IMR-90 (cell line): ENCODE measurements around the gene IL11RA. TPM values are rescaled to one million over a fixed set of nuclear protein-coding genes. Genes with fewer than 3 reads are reported as not detected.

Experiments
- ATAC-seq: fragments of 200-7000 bp; cut with Tn5 transposase; 2 replicates; pipeline ENCODE4 v1.9.1; 2020; ENCODE audit warnings: low read depth, mild to moderate bottlenecking, moderate library complexity
- BruUV-seq: library from RNA; stranded (reverse); fragments of 400-500 nt; replicated peaks from 2 replicates; lab custom pipeline; 2021; lab: Mats Ljungman, UMichigan
- CTCF ChIA-PET: fragments of 300-600 bp; formaldehyde crosslinking; extraction: SDS; loops from one replicate; lab custom pipeline; 2021; ENCODE audit warnings: antibody characterized with exemption; lab: Yijun Ruan, JAX
- POLR2A ChIA-PET: fragments of 300-600 bp; sonication (Branson Sonifier 250); formaldehyde crosslinking; loops from one replicate; lab custom pipeline; 2022; ENCODE audit warnings: antibody characterized with exemption; ENCODE audit not compliant: unreplicated experiment; lab: Charles Lee
- DNase-seq: peaks from one replicate; pipeline ENCODE4 v3.0.0; 2013
- H2AFZ ChIP-seq: replicated peaks from 2 replicates; pipeline ENCODE3; 2013; ENCODE audit warnings: low read length, mild to moderate bottlenecking; ENCODE audit not compliant: poor library complexity
- H2AK5ac ChIP-seq: 2 replicates; pipeline ENCODE4 v1.6.1; 2013; ENCODE audit warnings: low read depth, low read length, inconsistent platforms
- H2AK9ac ChIP-seq: replicated peaks from 2 replicates; pipeline ENCODE3; 2013; ENCODE audit warnings: mild to moderate bottlenecking, low read depth, low read length, moderate library complexity; ENCODE audit not compliant: poor library complexity
- H2BK120ac ChIP-seq: 2 replicates; pipeline ENCODE4 v1.6.1; 2013; ENCODE audit warnings: low read depth, low read length, inconsistent platforms
- H2BK15ac ChIP-seq: 3 replicates; pipeline ENCODE4 v1.6.1; 2013; ENCODE audit warnings: low read depth, low read length, inconsistent platforms
- H2BK20ac ChIP-seq: 2 replicates; pipeline ENCODE4 v1.6.1; 2013; ENCODE audit warnings: low read depth, mild to moderate bottlenecking, inconsistent platforms, low read length, moderate library complexity
- H2BK5ac ChIP-seq: 2 replicates; pipeline ENCODE4 v1.6.1; 2013; ENCODE audit warnings: mild to moderate bottlenecking, low read depth, low read length, inconsistent platforms; ENCODE audit not compliant: poor library complexity, severe bottlenecking
- H3K14ac ChIP-seq: replicated peaks from 2 replicates; pipeline ENCODE4 v1.6.1; 2013; ENCODE audit warnings: low read depth, low read length, inconsistent platforms
- H3K18ac ChIP-seq: 2 replicates; pipeline ENCODE4 v1.6.1; 2013; ENCODE audit warnings: low read depth, low read length, control low read depth
- H3K23ac ChIP-seq: 2 replicates; pipeline ENCODE4 v1.6.1; 2013; ENCODE audit warnings: low read depth, low read length, inconsistent platforms
- H3K27ac ChIP-seq: 2 replicates; pipeline ENCODE4 v1.5.1; 2013; ENCODE audit warnings: mild to moderate bottlenecking, control low read depth, low read length; ENCODE audit not compliant: insufficient read depth
- H3K27me3 ChIP-seq: 2 replicates; pipeline ENCODE4 v1.6.1; 2013; ENCODE audit warnings: low read length; ENCODE audit not compliant: control insufficient read depth, insufficient read depth
- H3K36me3 ChIP-seq: 2 replicates; pipeline ENCODE4 v1.6.1; 2013; ENCODE audit warnings: low read length, mixed read lengths; ENCODE audit not compliant: control insufficient read depth, insufficient read depth
- H3K4ac ChIP-seq: 2 replicates; pipeline ENCODE4 v1.6.1; 2013; ENCODE audit warnings: low read depth, low read length, inconsistent platforms
- H3K4me1 ChIP-seq: 2 replicates; pipeline ENCODE4 v1.6.1; 2013; ENCODE audit warnings: low read length, mixed read lengths; ENCODE audit not compliant: control insufficient read depth, insufficient read depth
- H3K4me2 ChIP-seq: 2 replicates; pipeline ENCODE4 v1.6.1; 2013; ENCODE audit warnings: low read depth, mild to moderate bottlenecking, control low read depth, low read length, moderate library complexity
- H3K4me3 ChIP-seq: 2 replicates; pipeline ENCODE4 v1.5.1; 2013; ENCODE audit warnings: low read depth, mild to moderate bottlenecking, control low read depth, low read length, moderate library complexity; ENCODE audit not compliant: insufficient read depth
- H3K56ac ChIP-seq: 2 replicates; pipeline ENCODE4 v1.6.1; 2013; ENCODE audit warnings: low read length, inconsistent platforms; ENCODE audit not compliant: insufficient read depth; ENCODE audit errors: extremely low read depth
- H3K79me1 ChIP-seq, 2 experiments: 2 replicates each; pipeline ENCODE4 v1.6.1; 2013; ENCODE audit warnings: low read length in 2 of 2, inconsistent platforms in 1 of 2, low read depth in 1 of 2
- H3K9ac ChIP-seq: 2 replicates; pipeline ENCODE4 v1.6.1; 2013; ENCODE audit warnings: low read depth, low read length, control low read depth
- H3K9me1 ChIP-seq: 2 replicates; pipeline ENCODE4 v1.6.1; 2013; ENCODE audit warnings: low read length, inconsistent platforms; ENCODE audit not compliant: insufficient read depth
- H3K9me3 ChIP-seq: 2 replicates; pipeline ENCODE4 v1.6.1; 2013; ENCODE audit warnings: low read length; ENCODE audit not compliant: control insufficient read depth, insufficient read depth
- H4K20me1 ChIP-seq: 2 replicates; pipeline ENCODE4 v1.6.1; 2013; ENCODE audit warnings: low read length, inconsistent platforms; ENCODE audit not compliant: insufficient read depth
- H4K5ac ChIP-seq: 2 replicates; pipeline ENCODE4 v1.6.1; 2013; ENCODE audit warnings: mild to moderate bottlenecking, low read depth, low read length, control low read depth
- H4K8ac ChIP-seq, 2 experiments: 2 replicates each; pipeline ENCODE4 v1.6.1; 2013; ENCODE audit warnings: low read depth in 2 of 2, low read length in 2 of 2, control low read depth in 1 of 2, inconsistent platforms in 1 of 2
- H4K91ac ChIP-seq: 2 replicates; pipeline ENCODE4 v1.6.1; 2013; ENCODE audit warnings: low read depth, low read length, inconsistent platforms; ENCODE audit not compliant: insufficient read depth
- FOS ChIP-seq: fragments of 150-350 bp; IDR thresholded peaks from 2 replicates; pipeline ENCODE4 v1.6.1; 2016; ENCODE audit warnings: low read depth, low read length
- MAZ ChIP-seq: IDR thresholded peaks from 2 replicates; pipeline ENCODE4 v1.6.1; 2012; ENCODE audit warnings: low read depth, mild to moderate bottlenecking, low read length, improper control_type of control experiment, moderate library complexity, borderline replicate concordance
- MXI1 ChIP-seq: IDR thresholded peaks from 2 replicates; pipeline ENCODE4 v1.6.1; 2012; ENCODE audit warnings: low read depth, mild to moderate bottlenecking, low read length, moderate library complexity, borderline replicate concordance
- WGBS, 2 experiments: methylation state at CpG; one replicate each; pipeline versions ENCODE4 v1.1.5 to v1.1.7; 2013; ENCODE audit warnings: missing lambda C conversion rate in 2 of 2; ENCODE audit not compliant: insufficient read length in 1 of 2; ENCODE audit errors: extremely low coverage in 2 of 2; 5-methylcytosine and 5-hydroxymethylcytosine counted together
- dilution Hi-C: fragments of 300-500 bp; cut with HindIII; formaldehyde crosslinking; loops from one replicate; pipeline ENCODE4 v1.14.3; 2018; ENCODE audit warnings: low sequenced_read_pairs; ENCODE audit not compliant: unreplicated experiment
- in situ Hi-C: fragments of 300-500 bp; cut with MboI; formaldehyde crosslinking; loops from 3 replicates; pipeline ENCODE4 v1.14.3; 2019; ENCODE audit warnings: low sequenced_read_pairs, inconsistent platforms, mixed read lengths
- intact Hi-C: fragments of 100-400 bp; cut with micrococcal nuclease; formaldehyde crosslinking; loops from 2 replicates; pipeline ENCODE4 v1.10.0; 2022
- polyA plus RNA-seq, 3 experiments: library from polyadenylated mRNA; depleted of rRNA; stranded (reverse); fragments of >200 nt; gene quantifications; 2 replicates each; pipeline ENCODE4 v1.2.3, GENCODE V29; 2012; ENCODE audit warnings: low replicate concordance in 1 of 3
- total RNA-seq: library from RNA; depleted of rRNA; stranded (reverse); fragments of >200 nt; gene quantifications from 2 replicates; pipeline ENCODE4 v1.2.3, GENCODE V29; 2012

The IL11RA gene
- total and polyA plus RNA-seq, 2 of the 4 experiments (the other 2 are of a cell fraction): 8.2 to 15.9 TPM

- peak within 1 kb of the TSS; percentile 21 for H2AFZ ChIP-seq
- H2BK15ac ChIP-seq: no peak within 1 kb of the TSS
- no peak within 1 kb of the TSS for H3K56ac ChIP-seq
- no peak within 1 kb of the TSS for H3K14ac ChIP-seq
- ChIA-PET POLR2A (no interaction called here), CTCF (no interaction called here)
- no peak within 1 kb of the TSS for H2AK5ac ChIP-seq
- no peak within 1 kb of the TSS for H3K18ac ChIP-seq
- in situ Hi-C loops: no loop called here
- no peak within 1 kb of the TSS for H2BK20ac ChIP-seq
- no CpG with 5 or more reads among the region's 6 CpGs for WGBS, 2 experiments
- no peaks in the 10 kb centered on the region; the same call in 1 of the 2 replicates for H3K4me1 ChIP-seq
- H3K9me1 ChIP-seq: 0 out of 2 replicates have a peak, but pooled peaks cover 4% of the 10 kb centered on the region
- no peaks in the 10 kb centered on the region for H3K9me3 ChIP-seq
- dilution Hi-C loops: no loop called here
- DNase-seq (no peak), ATAC-seq (no peak)
- no peak within 1 kb of the TSS for H4K91ac ChIP-seq
- no peak within 1 kb of the TSS for H3K4me2 ChIP-seq
- intact Hi-C loops: no loop called here
- H2BK120ac ChIP-seq: no peak within 1 kb of the TSS
- H3K27ac ChIP-seq: no peak within 1 kb of the TSS
- peak within 1 kb of the TSS; percentile 72 for H2AK9ac ChIP-seq
- no peak within 1 kb of the TSS for H3K23ac ChIP-seq
- H4K5ac ChIP-seq: no peak within 1 kb of the TSS
- H4K20me1 ChIP-seq: no peaks in the 10 kb centered on the region
- TF ChIP-seq MXI1: no peak
- TF ChIP-seq FOS: no peak
- TF ChIP-seq MAZ: no peak
- no peaks in the 10 kb centered on the region for H3K79me1 ChIP-seq
- H3K4ac ChIP-seq: no peak within 1 kb of the TSS
- H3K4me3 ChIP-seq: no peak within 1 kb of the TSS
- no peaks in the 10 kb centered on the region for H3K36me3 ChIP-seq
- no peaks in the 10 kb centered on the region for H3K27me3 ChIP-seq
- H4K8ac ChIP-seq: no peak within 1 kb of the TSS
- no peak within 1 kb of the TSS for H2BK5ac ChIP-seq
- H3K9ac ChIP-seq: no peak within 1 kb of the TSS
- BruUV-seq: no TSS peak
Measured at GRCh38 chr9:34690983-34691935, 39.3 kb downstream of the IL11RA start, which contains the start of gene CCL19. CCL19 (minus strand) TSS chr9:34691276; CDS start chr9:34691139, 137 bp downstream.
